ENCODE results near the gene HIBADH.
"Not testable (repeated sequence)": the region's sequence is repeated elsewhere in the genome, so short reads cannot be mapped to it uniquely, and the experiment has no call there.

The HIBADH gene

DNA sequence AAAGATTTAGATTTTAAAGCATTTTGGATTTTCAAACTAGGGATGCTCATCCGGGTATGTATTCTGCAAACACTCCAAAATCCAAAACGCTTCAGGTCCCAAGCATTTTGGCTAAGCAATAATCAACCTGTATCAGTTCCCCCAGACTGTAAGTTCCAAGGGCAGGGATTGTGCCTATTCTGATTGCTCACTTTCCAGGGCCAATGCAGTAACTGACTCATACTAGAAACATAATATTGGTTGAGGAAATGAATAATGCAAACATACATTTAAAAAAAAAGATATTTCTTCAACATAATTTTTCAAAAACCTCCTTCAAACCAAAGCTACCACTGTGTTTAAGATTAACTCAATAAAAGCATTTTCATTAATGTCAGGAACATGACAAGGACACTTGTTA, 69.5 kb downstream of the HIBADH start:
- DNase-seq: no peak

DNA sequence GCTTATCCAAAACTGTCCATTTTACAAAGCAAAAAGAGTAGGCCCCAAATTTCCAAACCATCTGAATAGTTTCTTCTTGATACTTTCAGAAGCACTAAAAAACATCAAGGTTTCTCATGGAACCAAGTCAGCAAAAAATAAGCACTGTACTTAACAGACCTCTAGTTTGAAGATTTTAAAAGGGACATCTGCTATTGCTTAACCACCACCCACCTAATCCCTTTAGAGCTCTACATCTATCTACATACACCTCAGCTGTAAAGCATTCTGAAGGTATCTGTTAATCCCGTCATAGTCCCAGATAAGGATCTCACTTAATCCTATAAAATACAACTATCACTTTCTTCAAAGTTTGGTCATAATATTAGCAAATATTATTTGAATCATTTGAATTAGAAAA, 72.3 kb downstream of the HIBADH start:
- no peak for DNase-seq

DNA sequence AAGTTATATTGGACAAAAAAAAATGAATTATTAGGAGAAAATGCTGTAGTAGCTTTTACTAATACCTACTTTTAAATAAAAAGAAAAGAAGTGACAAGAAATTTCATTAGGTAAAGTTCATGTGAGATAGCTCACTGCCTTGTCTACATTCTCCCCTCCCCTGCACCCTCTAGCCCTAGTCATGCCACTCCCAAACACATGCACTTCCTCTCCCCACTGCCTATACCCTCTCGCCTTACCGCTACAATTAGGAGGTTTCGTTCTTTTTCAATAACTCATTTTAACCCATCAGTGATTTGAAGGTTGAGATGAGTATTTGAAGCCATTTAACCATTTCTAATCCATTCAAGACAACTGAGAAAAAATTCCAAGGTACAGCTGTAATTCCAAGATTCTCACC, 75.3 kb downstream of the HIBADH start:
- DNase-seq: no peak

DNA sequence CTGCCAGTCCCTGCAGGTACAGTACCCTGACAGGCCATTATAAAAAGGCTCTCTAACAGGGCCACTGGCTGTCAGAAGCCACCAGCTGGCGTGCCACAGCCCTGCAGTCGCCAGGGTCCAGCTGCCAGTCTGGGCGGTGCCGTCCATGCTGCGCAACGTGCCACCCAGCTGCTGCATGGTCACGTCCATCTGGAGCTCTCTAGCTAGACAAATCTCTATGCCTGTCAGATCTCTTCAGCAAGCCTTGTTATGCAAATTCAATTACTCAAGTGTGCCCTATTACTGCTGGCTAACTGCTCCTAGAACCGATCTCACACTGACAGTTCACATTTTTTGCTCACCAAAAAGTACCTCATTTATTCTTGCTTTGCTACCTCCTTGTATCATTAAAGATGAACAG, 75.9 kb downstream of the HIBADH start:
- DNase-seq: no peak

DNA sequence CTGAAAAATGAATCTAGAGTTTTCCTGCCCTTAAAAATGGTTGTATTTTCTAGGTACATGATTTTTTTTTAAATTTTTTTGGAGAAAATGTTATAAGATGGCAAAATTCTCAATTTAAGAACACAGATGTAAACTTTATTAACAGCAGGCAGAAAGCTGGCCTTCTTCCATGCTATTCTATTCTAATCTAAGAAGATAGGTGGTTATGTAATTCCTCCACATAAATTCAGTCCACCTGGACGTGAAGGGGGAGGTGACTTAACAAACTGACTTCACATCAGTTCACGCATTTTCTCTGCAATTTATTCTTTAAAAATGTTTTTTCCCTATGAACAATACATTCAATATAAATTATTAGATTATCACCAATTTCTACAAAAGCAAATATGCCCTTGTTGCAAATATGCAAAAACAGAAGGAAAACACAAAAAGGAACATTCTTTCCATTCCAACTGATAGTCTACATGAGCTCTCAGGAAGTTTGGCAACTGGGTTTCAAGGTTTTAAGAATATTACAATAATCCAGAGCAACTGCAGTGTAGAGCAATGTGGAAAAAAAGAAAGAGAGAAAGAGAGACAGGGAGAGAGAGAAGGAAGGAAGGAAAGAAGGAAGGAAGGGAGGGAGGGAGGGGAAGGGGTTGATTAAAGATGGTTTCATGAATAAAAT, 76.8 kb downstream of the HIBADH start:
- DNase-seq: no peak

DNA sequence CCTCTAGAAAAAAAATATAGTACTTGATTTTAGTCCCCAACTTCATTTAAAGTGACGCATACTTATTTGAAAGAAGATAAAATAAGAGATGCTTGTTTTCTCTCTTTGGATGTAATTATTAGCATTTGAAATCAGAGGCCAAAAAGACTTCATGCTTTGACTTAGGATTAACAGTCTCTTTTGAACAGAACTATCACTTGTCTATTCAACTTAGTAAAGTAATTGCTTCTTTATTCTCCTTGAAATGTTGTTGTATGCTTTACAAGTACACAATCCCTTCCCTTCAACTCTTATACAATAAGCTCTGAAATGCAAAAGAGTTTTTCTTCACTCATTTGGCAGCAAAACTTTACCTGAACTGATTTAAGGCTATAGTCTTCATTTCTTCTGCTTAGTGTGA, 80.8 kb downstream of the HIBADH start:
- DNase-seq: no peak

DNA sequence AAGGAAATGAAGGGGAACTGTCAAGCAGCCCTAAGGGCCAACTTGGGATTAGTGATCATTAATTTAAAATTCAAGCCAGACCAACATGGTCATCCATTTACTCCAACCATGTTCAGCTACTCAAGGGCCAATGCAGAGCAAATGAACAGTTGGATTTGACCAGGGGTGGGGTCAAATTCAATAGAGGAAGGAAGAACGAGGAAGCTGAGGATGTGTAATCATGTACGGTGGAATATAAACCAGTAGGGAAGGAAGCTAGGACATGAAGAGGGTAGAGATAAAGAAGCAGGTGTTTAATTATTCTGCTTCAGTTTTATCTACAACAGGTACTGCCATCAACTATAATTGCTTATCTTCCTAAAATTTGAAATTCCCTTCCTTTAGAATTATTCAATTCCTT, 81.6 kb downstream of the HIBADH start:
- DNase-seq: no peak

DNA sequence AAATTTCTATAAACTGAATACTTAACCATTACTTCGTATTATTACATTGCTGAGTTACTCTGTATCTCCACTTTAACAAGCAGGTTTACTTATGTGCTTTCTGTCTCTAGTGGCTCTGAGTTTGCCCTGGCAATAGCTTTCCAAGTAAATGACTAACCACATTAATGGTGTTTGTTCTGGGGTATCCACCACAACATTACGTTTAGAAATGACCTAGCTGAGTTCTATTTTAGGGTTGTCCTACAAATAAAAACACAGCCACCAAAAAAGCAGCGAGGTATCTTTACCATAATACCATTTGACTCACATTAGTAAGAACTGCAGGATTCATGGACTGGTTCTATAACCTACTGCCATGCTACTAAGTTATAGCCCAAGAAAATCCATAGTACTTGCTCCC, 83.1 kb downstream of the HIBADH start:
- DNase-seq: no peak

DNA sequence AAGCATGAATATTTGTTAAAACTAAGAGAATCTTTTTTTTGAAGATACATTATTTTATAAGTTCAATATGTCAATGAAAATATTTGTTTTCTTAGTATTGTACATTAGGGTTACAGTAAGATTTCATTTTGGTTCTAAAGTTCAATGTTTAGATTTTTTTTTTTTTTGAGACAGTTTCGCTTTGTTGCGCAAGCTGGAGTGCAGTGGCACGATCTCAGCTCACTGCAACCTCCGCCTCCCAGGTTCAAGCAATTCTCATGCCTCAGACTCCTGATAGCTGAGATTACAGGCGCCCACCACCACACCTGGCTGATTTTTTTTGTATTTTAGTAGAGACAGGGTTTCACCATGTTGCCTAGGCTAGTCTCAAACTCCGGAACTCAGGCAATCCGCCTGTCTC, 84.5 kb downstream of the HIBADH start:
- not testable (repeated sequence) for DNase-seq

DNA sequence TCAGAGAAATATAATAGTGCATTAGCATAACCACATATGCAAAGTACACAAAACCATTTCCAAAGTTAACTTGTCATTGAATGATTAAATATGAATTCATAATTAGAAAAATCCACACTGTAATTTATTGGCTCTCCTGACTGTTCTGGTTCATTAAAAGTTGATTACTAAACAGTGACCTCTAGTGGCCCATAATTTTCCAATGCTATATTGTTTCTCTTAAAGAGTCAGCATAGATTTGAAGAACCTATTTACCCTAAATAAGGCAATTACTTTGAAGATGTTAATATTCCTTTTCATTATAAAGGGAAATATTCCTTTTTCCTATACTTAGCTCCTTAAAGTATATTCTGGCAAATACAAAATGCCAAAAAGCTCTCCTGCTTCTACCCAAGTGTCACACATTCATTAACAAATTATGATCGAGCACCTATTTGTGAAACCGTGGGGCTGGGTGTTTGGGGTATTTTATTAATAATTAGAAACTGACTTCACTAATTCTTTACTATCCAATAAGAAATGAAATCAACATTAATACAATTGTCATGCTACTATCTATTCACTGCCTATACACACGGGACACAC, 86.2 kb downstream of the HIBADH start:
- no peak for DNase-seq

DNA sequence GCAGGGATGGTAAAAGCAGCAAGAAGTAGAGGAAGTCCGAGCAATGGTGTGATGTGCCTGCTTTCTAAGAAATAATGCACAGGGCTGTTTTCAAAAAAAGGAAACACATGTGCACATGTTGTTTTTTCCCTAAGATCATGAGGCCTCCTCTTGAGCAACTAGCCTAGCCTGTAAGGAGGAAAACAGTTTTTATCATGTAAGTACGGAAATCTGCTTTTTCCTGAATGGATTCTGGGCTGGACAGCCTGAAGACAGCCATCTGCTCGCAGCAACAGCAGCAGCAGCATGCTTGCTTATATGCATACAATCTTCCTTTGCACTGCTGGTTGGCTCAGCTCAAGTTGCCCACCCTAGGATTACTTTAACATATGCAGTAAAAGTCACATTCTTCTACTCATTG, 87.1 kb downstream of the HIBADH start:
- no peak for DNase-seq

DNA sequence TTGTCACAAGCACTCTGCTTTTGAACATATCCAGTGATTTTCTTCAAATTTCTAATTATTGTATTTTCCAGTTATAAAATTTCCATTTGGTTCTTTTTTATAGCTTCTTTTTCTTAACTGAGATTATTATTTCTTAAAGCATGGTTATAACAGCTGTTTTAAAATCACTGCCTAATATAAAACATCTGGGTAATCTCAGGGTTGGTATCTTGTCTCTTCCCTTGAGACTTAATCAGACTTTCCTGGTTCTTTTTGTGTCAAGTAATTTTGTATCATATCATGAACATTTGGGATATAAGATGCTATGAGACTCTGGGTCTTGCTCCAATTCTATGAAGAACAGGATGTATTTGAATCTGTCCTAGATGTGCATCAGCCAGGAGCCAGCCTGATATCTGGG, 93.6 kb downstream of the HIBADH start:
- no peak for DNase-seq

DNA sequence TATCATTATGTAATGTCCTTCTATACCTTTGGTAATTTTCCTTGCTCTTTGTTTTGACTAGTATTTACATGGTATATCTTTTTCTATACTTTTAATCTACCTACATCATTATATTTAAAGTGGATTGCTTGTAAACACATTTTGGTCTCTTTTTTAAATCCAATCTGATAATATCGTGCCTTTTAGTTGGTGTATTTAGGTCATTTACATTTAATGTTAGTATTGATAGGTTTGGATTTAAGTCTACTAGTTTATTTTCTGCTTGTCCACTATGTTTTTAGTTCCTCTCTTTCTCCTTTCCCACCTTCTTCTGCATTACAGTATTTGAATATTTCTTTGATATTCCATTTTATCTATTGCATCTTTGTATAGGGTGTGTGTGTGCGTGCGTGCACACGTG, 95.4 kb downstream of the HIBADH start:
- DNase-seq: no peak

DNA sequence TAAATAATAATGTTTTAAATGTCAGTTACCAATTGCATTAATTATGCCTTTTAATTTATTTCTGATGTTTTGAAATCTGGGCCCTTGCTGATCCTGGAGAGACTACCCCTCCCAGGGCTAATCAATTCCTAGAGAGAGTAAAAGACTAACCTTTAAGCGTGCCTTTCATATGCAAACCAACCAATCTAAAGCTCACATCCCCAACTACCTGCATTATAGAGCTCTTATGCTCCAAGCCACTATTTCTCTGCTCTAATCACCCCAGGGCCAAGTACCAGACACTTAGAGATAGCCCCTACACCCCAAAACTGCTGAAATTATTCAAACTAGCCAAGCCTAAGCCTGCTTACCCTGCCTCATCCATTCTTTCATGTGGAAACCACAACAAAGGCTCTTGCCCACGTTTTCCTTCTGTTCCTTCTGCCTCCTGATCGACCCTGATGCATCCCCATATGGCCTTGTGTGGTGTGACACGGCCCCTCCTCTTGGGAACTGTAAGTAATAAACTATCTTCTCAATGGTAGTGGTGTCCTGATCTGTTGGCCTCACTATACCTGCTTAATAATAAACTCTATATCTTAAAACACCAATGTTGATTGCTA, 97.7 kb downstream of the HIBADH start:
- DNase-seq: no peak

DNA sequence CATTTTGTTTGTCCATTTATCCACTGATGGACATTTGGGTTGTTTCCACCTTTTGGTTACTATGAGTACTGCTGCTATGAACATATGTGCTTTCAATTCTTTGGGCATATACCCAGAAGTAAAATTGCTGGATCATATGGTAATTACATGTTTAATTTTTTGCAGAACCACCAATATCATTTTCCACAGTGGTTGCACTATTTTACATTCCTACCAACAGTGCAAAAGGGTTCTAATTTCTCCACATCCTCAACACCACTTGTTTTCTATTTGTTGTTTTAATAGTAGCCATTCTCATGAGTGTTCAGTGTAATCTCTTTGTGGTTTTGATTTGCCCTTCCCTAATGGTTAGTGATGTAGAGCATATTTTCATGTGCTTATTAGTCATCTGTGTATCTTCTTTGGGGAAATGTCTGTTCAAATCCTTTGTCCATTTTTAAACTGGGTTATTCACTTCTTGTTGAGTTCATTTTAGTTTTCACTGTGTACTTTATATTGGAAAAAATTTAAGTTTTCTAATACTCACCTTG, 101.9 kb downstream of the HIBADH start:
- no peak for DNase-seq

DNA sequence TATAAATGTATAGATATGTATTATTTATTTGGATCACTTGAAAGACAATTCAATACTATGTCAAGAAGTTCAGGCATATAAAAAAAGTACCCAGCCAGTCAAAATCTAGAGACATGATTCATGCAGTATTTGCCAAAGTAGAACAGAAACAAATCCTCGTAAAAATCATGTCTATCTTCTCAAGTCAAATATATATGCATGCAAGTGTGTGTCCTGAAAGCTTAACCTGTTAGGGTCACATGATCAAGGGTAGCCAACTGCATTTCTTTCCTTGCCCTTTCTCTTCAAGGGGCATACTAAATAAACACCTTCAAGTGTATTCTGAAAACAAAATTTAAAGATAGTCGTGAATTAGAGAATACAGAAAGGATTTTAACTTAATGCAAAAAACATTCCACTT, 107.0 kb downstream of the HIBADH start:
- DNase-seq: no peak

DNA sequence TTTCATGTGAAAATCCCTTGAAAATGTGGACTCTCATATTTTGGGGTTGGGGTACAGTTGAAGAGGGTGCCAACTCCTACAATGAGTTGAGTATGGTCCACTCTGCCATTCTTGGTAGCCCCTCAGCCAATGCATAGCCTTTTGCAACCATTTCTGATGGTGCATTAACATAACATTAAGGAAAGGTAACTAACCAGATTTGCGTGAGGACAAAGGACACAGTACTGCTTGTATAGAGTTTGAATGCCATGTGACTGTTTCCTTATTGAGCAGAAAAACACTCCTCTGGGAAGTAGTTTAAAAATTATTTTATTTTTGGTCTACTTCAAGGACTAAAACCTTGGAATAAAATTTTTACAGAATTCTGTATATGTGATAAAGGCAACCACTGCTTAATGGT, 107.9 kb downstream of the HIBADH start:
- DNase-seq: no peak

DNA sequence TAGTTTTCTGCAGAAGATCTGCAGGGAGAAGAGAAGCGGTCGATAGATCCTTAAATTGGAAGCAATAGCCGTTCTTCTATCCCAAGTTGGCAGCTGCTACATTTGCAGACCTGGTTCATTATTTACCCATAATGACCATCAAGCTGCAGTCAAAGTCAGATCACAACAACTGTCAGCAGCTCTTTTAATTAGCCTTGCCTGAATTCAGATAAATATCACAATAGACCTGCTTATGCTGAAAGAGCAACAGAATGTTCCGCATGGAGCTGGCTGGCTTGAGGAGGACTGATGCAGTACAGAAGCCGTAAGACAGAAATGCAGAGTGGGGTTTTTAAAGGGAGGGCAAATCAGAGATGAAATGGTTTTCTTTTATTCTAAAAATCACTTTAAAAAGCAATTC, 109.4 kb downstream of the HIBADH start:
- no peak for DNase-seq

DNA sequence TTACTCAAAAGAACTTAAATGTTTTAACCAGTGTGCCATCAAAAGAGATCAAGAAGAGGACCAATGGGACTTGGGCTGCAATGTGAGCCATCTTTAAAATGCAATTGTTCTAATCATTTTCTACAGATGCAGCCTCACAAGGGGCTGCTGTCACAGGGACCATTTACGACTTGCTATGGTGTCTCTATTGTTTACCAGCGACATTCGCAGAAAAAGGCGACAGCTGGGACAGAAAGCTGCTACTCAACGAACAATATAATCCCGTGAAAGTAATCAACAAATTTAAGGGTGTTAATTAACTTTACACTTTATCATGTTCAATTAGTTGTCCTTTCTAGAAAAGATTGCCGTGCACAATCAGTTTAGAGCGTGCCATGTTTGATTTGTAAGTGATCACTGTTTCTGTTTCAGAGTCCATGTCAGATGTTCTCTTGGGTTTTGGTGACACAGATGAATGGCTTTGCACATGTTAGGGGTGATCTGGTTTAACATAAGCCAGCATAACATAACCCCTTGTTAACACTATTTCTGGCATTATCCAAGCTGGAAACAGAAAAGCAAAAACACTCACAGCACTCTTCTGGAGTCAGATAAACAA, 110.8 kb downstream of the HIBADH start:
- DNase-seq: no peak

DNA sequence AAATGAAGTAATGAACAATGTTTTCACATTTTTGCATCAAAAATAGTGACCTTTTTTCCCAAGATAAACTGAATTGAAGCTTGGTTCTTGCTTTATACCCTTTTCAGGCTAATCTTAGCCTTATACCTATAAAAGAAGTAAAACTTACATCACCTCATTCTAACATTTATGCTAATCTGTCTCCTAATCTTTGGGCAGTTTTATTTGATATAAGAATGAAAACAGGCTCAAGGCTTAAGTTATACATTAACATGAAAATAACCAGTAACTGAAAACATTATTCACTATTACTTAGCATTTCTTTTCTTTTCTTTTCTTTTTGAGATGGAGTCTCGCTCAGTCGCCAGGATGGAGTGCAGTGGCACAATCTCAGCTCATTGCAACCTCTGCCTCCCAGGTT, 113.1 kb downstream of the HIBADH start:
- DNase-seq: no peak

DNA sequence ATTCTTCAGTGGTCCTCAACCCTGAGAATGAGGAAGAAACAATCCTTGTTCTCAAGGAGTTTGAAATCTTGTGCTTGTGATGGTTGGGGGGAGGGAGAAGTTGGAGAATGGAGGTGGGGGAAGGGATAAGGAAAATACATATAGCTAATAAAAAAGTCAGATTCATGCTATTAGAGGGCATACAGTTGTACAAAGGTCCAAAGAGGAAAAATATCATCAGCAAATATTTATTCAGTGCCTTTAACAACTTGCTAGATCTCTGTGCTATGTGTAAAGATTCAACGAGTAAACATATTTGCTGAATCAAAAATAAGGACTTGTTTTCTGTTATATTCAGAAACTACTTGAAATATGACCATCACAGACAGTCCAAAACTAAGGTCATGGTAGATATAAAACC, 114.4 kb downstream of the HIBADH start:
- no peak for DNase-seq

DNA sequence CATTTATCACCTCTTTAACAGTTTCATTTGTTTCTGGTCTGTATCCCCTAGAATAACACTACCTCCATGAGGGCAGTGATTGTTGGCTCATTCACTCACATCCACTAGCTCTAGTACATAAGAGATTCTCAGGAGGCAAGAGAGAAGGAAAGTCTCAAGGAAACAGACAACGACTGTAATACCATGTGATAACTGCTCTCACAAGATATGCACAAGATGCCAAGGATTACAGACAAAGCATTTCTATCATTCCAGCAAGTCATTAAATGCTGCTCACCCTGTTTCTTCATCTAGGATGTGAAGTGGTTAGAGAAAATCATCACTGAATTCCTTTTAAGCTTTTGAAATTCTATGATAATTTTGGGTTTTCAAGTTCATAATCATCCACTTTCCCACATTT, 115.3 kb downstream of the HIBADH start:
- no peak for DNase-seq

DNA sequence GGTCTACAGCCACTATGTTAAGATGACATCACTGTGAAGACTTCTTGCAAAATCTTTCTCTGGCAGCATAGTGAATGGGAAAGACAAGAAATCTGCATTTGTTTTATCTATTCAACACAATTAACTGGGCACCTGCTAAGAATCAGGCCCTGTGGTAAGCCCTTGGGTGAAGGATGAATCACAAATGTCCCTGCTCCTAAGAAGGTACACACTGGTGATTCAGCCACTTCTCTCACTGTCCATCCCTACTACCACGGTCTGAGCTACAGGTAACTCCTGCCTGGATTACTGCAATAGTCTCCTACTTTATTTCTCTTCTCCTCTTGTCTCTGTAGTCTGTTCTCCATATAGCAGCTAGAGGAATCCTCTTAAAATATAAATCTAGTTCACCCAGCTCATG, 116.1 kb downstream of the HIBADH start:
- no peak for DNase-seq

DNA sequence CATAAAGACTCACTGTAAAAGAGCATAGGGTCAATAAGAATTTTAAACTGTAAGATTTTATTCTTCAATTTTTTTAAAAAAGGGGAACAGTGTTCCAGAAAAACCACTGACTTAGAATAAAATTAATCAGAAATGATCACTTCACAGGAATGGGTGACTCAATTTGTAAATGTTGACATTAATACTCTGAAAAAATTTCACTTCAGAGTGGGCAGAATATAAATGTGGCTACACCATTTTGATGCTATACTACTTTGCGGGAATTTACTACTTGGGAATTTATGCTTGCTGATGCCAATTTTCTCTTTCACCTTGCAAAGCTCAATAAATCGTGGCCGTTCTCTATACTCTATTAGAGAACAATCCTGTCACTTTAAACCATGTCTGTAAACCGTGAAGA, 126.9 kb downstream of the HIBADH start:
- DNase-seq: no peak

Data from activated CD8-positive, alpha-beta memory T cell treated with anti-CD3 and anti-CD28 coated beads, Interleukin-2, amount 50 U/mL, for 4 hours (primary cell).